Neutrophil (primary cell): ENCODE data around the gene ASPG.

ENCODE experiments used
- H3K27ac ChIP-seq: fragments of 200-600 bp; sonication (generic); 2 replicates; pipeline ENCODE4 v1.5.1; 2016; ENCODE audit warnings: mild to moderate bottlenecking, moderate library complexity
- H3K27me3 ChIP-seq: fragments of 200-600 bp; sonication (generic); 2 replicates; pipeline ENCODE4 v1.6.0; 2016; ENCODE audit warnings: mild to moderate bottlenecking
- H3K36me3 ChIP-seq: fragments of 200-600 bp; sonication (generic); 2 replicates; pipeline ENCODE4 v1.5.1; 2017
- H3K4me1 ChIP-seq, 2 experiments: fragments of 200-600 bp in 1 of 2; sonication (generic) in 1 of 2; 1 replicate in 1 of 2; 2 replicates in 1 of 2; pipeline versions ENCODE4 v1.5.1 to v1.6.1; 2013 to 2016; ENCODE audit warnings: low read depth in 1 of 2, low read length in 1 of 2, mild to moderate bottlenecking in 1 of 2, moderate library complexity in 1 of 2; ENCODE audit not compliant: control insufficient read depth in 1 of 2, insufficient read depth in 1 of 2
- H3K4me3 ChIP-seq, 2 experiments: fragments of 200-600 bp in 1 of 2; sonication (generic) in 1 of 2; 1 replicate in 1 of 2; 2 replicates in 1 of 2; pipeline ENCODE4 v1.5.1; 2013 to 2016; ENCODE audit warnings: low read depth in 1 of 2, low read length in 1 of 2, mild to moderate bottlenecking in 1 of 2, moderate library complexity in 1 of 2
- H3K9me3 ChIP-seq: fragments of 200-600 bp; sonication (generic); 2 replicates; pipeline ENCODE4 v1.5.1; 2016
- CTCF ChIP-seq: fragments of 200-600 bp; sonication (generic); IDR thresholded peaks from 2 replicates; pipeline ENCODE4 v1.5.1; 2016; ENCODE audit warnings: antibody characterized with exemption

ASPG gene

GRCh38 chr14:104117341-104118005 lies 32.0 kb downstream of the ASPG start:
- TF ChIP-seq CTCF, result no peak
- peaks cover 89% of the 10 kb centered on the region for H3K27me3 ChIP-seq
- no peaks in the 10 kb centered on the region for H3K36me3 ChIP-seq
- no peaks in the 10 kb centered on the region for H3K4me1 ChIP-seq
- H3K9me3 ChIP-seq, result no peaks in the 10 kb centered on the region
- H3K27ac ChIP-seq, result no peak overlapping the region
- H3K4me3 ChIP-seq, result no peak overlapping the region

- no peak overlapping the region for H3K4me3 ChIP-seq
- no peak overlapping the region for H3K27ac ChIP-seq
- H3K4me1 ChIP-seq, result no peaks in the 10 kb centered on the region
- no peaks in the 10 kb centered on the region for H3K36me3 ChIP-seq
- H3K27me3 ChIP-seq, result peaks cover 96% of the 10 kb centered on the region
- no peak for TF ChIP-seq CTCF
- no peaks in the 10 kb centered on the region for H3K9me3 ChIP-seq
Measured at GRCh38 chr14:104118006-104118844, 32.7 kb downstream of the ASPG start.

- Histone ChIP-seq H3K27me3 (peaks cover 91% of the 10 kb centered on the region), H3K36me3 (no peaks in the 10 kb centered on the region), H3K4me3 (no peak overlapping the region), H3K27ac (no peak overlapping the region), H3K9me3 (no peaks in the 10 kb centered on the region), H3K4me1 (no peaks in the 10 kb centered on the region)
- TF ChIP-seq CTCF, result no peak
Measured at GRCh38 chr14:104119119-104119487, 33.6 kb downstream of the ASPG start.

GRCh38 chr14:104119488-104120251 lies 34.2 kb downstream of the ASPG start:
- H3K36me3 ChIP-seq, result no peaks in the 10 kb centered on the region
- H3K4me3 ChIP-seq, result no peak overlapping the region
- H3K4me1 ChIP-seq, result no peaks in the 10 kb centered on the region
- no peak overlapping the region for H3K27ac ChIP-seq
- H3K9me3 ChIP-seq, result no peaks in the 10 kb centered on the region
- no peak for TF ChIP-seq CTCF
- peaks cover 86% of the 10 kb centered on the region for H3K27me3 ChIP-seq

- H3K27me3 ChIP-seq, result peaks cover 79% of the 10 kb centered on the region
Measured at GRCh38 chr14:104120281-104120741, 34.8 kb downstream of the ASPG start.

More at GRCh38 chr14:104120281-104120741, 34.8 kb downstream of the ASPG start:
- no peak for TF ChIP-seq CTCF
- no peaks in the 10 kb centered on the region for H3K9me3 ChIP-seq
- no peaks in the 10 kb centered on the region for H3K36me3 ChIP-seq
- H3K27ac ChIP-seq, result no peak overlapping the region
- no peaks in the 10 kb centered on the region for H3K4me1 ChIP-seq
- H3K4me3 ChIP-seq, result no peak overlapping the region
